Measurements from ENCODE around the gene LRRC45.

- TF ChIP-seq POLR2A (IDR thresholded peaks at IDR 0.05) (no peak), CTCF (IDR thresholded peaks at IDR 0.05) (no peak), EP300 (IDR thresholded peaks at IDR 0.05) (no peak)
Measured at GRCh38 chr17:82012261-82012639, 10.9 kb upstream of the LRRC45 start.
